Prostate gland (tissue), 2 donors: ENCODE data around the gene CACNA2D1.

Experiments
- POLR2A ChIP-seq: fragments of 450-650 bp; IDR thresholded peaks from one replicate; pipeline ENCODE4 v1.6.1; 2016; ENCODE audit warnings: antibody characterized with exemption, mild to moderate bottlenecking
- POLR2AphosphoS5 ChIP-seq: sonication (generic); formaldehyde crosslinking; IDR thresholded peaks from one replicate; pipeline ENCODE4 v1.6.1; 2017; ENCODE audit warnings: antibody characterized with exemption
- TF ChIP-seq, protein P1 (sequence below), 4 experiments: fragments of 200-600 bp in 2 of 4; fragments of 450-650 bp in 2 of 4; sonication (generic) in 2 of 4; IDR thresholded peaks; 1 replicate in 3 of 4; 2 replicates in 1 of 4; pipeline ENCODE4 v1.5.1; 2016 to 2019; ENCODE audit warnings: antibody characterized with exemption in 4 of 4, mild to moderate bottlenecking in 2 of 4, moderate library complexity in 2 of 4

DNA sequence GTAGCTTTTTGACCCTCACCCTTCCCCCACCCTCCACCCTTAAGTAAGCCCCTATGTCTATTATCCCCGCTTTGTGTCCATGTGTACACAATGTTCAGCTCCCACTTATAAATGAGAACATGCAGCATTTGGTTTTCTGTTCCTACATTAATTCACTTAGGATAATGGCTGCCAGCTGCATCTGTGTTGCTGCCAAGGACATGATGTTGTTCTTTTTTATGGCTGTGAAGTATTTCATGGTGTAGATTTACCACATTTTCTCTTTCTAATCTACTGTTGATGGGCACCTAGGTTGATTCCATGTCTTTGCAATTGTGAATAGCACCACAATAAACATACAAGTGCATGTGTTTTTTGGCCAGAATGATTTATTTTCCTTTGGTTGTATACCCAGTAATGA, 232.2 kb downstream of the CACNA2D1 start:
- TF ChIP-seq, protein P1, sequence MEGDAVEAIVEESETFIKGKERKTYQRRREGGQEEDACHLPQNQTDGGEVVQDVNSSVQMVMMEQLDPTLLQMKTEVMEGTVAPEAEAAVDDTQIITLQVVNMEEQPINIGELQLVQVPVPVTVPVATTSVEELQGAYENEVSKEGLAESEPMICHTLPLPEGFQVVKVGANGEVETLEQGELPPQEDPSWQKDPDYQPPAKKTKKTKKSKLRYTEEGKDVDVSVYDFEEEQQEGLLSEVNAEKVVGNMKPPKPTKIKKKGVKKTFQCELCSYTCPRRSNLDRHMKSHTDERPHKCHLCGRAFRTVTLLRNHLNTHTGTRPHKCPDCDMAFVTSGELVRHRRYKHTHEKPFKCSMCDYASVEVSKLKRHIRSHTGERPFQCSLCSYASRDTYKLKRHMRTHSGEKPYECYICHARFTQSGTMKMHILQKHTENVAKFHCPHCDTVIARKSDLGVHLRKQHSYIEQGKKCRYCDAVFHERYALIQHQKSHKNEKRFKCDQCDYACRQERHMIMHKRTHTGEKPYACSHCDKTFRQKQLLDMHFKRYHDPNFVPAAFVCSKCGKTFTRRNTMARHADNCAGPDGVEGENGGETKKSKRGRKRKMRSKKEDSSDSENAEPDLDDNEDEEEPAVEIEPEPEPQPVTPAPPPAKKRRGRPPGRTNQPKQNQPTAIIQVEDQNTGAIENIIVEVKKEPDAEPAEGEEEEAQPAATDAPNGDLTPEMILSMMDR (IDR thresholded peaks at IDR 0.05), result no peak
- TF ChIP-seq POLR2AphosphoS5 (no peak), POLR2A (no peak)
